Measurements from ENCODE around the gene TENT4B.

The TENT4B gene

DNA sequence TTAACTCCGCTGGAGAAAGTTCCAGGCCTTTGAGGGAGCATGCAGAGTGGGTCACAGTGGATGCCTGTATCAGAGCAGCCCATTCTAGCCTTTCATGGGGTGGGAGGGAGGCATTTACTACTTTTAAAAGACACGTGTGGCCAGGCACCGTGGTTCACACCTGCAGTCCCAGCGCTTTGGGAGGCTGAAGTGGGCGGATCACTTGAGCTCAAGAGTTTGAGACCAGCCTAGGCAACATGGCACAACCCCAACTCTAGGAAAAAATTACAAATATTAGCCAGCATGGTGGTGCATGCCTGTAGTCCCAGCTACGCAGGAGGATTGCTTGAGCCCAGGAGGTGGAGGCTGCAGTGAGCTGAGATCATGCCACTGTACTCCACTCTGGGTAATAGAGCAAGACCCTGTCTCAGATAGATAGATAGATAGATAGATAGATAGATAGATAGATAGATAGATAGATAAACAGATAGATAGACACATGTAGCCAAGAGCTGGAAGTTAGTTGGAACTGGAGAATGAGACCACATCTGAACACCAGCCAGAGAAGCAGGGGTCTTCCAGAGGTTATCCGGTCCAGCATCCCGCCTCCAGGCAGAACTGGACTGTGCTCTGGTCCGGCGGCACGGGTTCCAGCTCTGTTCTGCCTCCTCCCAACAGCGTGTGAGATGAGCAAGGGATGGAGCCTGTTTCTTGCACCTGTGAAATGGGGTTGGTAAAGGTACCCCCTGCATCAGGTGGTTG, 116.8 kb downstream of the TENT4B start:
- Histone ChIP-seq H3K27me3 (ENCODE audit: insufficient read depth, low read length) (no peaks in the 10 kb centered on the region), H4K20me1 (ENCODE audit: insufficient read depth, low read length) (no peaks in the 10 kb centered on the region), H3K27ac (ENCODE audit: low read depth, low read length, poor library complexity, severe bottlenecking) (no peak overlapping the region), H3K9me3 (ENCODE audit: low read length) (no peaks in the 10 kb centered on the region), H3K4me3 (ENCODE audit: low read depth, low read length, poor library complexity, severe bottlenecking) (no peak overlapping the region), H3F3A (ENCODE audit: insufficient read depth, low read length) (no peaks in the 10 kb centered on the region), H3K4me1 (ENCODE audit: insufficient read depth, low read length, severe bottlenecking) (peaks cover 43% of the 10 kb centered on the region), H3K36me3 (ENCODE audit: insufficient read depth, low read length) (no peaks in the 10 kb centered on the region), H3K79me2 (ENCODE audit: insufficient read depth, low read length) (no peaks in the 10 kb centered on the region), H3K4me2 (ENCODE audit: low read length) (no peak overlapping the region), H3K9me2 (ENCODE audit: low read depth, low read length) (no peaks in the 10 kb centered on the region), H3K9ac (ENCODE audit: low read length) (no peak overlapping the region), H2AFZ (ENCODE audit: low read length) (no peak overlapping the region)
- TF ChIP-seq EZH2 (IDR thresholded peaks at IDR 0.05; ENCODE audit: borderline replicate concordance, low read length): no peak
- TF ChIP-seq, protein P1, sequence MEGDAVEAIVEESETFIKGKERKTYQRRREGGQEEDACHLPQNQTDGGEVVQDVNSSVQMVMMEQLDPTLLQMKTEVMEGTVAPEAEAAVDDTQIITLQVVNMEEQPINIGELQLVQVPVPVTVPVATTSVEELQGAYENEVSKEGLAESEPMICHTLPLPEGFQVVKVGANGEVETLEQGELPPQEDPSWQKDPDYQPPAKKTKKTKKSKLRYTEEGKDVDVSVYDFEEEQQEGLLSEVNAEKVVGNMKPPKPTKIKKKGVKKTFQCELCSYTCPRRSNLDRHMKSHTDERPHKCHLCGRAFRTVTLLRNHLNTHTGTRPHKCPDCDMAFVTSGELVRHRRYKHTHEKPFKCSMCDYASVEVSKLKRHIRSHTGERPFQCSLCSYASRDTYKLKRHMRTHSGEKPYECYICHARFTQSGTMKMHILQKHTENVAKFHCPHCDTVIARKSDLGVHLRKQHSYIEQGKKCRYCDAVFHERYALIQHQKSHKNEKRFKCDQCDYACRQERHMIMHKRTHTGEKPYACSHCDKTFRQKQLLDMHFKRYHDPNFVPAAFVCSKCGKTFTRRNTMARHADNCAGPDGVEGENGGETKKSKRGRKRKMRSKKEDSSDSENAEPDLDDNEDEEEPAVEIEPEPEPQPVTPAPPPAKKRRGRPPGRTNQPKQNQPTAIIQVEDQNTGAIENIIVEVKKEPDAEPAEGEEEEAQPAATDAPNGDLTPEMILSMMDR (IDR thresholded peaks at IDR 0.05; ENCODE audit: low read length): no peak

DNA sequence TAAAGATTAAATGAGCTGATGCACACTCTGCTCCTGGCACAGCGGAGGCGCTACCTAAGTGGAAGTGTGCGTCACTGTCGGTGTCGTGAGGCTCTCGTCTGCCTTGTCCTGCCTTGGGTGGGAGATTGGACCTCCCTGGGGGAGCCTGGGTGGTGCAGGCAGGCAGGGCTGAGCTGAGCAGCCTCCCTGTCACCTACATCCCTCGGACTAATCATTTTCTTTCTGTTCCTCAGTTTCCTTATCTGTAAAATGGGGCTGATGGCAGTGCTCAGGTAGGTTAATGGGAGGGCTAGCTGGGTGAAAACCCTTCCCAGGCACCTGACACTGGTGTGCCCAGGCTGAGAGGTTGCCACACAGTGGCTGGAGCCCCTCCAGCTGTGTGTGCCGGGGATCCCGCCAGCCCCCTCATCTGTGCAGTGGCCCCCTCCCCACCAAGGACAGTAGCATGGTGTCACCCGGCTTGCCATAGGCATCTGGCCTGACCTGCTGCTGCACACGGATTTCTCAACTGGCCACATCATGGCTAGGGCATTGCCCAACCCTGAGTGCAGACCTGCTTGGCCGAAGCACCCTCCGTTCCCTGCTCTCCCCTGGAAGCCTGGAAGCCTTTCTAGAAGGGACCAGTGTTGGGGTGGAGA, 117.5 kb downstream of the TENT4B start:
- H3K4me1 ChIP-seq (ENCODE audit: insufficient read depth, low read length, severe bottlenecking): peaks cover 50% of the 10 kb centered on the region
- no peak overlapping the region for H3K9ac ChIP-seq (ENCODE audit: low read length)
- H3K4me3 ChIP-seq (ENCODE audit: low read depth, low read length, poor library complexity, severe bottlenecking): no peak overlapping the region
- H3K4me2 ChIP-seq (ENCODE audit: low read length): no peak overlapping the region
- H3K9me2 ChIP-seq (ENCODE audit: low read depth, low read length): no peaks in the 10 kb centered on the region
- no peaks in the 10 kb centered on the region for H4K20me1 ChIP-seq (ENCODE audit: insufficient read depth, low read length)
- no peaks in the 10 kb centered on the region for H3K27me3 ChIP-seq (ENCODE audit: insufficient read depth, low read length)
- TF ChIP-seq, protein P1 (IDR thresholded peaks at IDR 0.05; ENCODE audit: low read length): no peak
- TF ChIP-seq EZH2 (IDR thresholded peaks at IDR 0.05; ENCODE audit: borderline replicate concordance, low read length): no peak
- no peaks in the 10 kb centered on the region for H3K79me2 ChIP-seq (ENCODE audit: insufficient read depth, low read length)
- H3K9me3 ChIP-seq (ENCODE audit: low read length): no peaks in the 10 kb centered on the region
- H2AFZ ChIP-seq (ENCODE audit: low read length): no peak overlapping the region
- no peaks in the 10 kb centered on the region for H3K36me3 ChIP-seq (ENCODE audit: insufficient read depth, low read length)
- no peak overlapping the region for H3K27ac ChIP-seq (ENCODE audit: low read depth, low read length, poor library complexity, severe bottlenecking)
- H3F3A ChIP-seq (ENCODE audit: insufficient read depth, low read length): no peaks in the 10 kb centered on the region

DNA sequence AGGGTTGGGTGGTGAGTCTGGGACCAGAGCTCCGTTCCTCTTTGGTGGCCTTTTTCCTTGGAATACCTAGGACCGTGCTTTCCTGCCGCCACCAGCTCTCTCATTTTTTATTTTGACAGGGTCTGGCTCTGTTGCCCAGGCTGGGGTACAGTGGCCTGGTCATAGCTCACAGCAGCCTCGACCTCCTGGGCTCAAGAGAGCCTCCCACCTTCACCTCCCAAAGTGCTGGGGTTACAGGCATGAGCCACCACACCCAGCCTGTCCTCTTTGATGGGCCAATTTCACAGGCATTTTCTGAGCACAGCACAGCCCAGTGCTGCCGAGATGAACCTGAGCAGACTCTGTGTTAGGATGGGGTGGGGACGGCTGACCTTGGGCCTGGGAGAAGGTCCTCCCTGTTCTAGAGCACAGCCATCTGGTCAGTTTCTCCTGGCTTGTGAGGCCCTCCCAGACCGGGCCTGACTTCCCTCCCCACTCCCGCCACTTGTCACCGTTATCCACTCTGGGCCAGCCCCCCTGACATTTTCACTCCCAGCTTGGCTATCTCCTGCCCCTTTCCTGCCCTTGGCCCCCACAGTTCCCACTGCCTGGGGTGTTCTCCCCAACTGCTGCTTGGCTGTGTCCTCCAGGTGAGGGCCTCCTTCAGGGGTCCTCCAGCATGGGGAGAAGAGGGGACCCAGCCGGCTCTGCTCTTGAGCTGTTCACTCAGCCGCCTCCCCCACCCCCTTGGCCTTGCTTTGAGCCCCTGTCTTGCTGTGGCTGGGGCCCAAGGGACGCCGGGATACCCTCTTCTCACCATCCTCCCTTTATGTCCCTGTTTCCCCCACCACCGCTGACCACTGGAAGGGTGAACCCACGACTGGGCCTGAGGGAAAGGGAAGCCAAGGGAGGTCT, 118.3 kb downstream of the TENT4B start:
- H3K9me2 ChIP-seq (ENCODE audit: low read depth, low read length): no peaks in the 10 kb centered on the region
- H4K20me1 ChIP-seq (ENCODE audit: insufficient read depth, low read length): no peaks in the 10 kb centered on the region
- H3K9me3 ChIP-seq (ENCODE audit: low read length): no peaks in the 10 kb centered on the region
- no peak for TF ChIP-seq EZH2 (IDR thresholded peaks at IDR 0.05; ENCODE audit: borderline replicate concordance, low read length)
- TF ChIP-seq, protein P1 (IDR thresholded peaks at IDR 0.05; ENCODE audit: low read length): no peak
- H3K27me3 ChIP-seq (ENCODE audit: insufficient read depth, low read length): no peaks in the 10 kb centered on the region
- H3K4me1 ChIP-seq (ENCODE audit: insufficient read depth, low read length, severe bottlenecking): peaks cover 50% of the 10 kb centered on the region
- H3K4me3 ChIP-seq (ENCODE audit: low read depth, low read length, poor library complexity, severe bottlenecking): no peak overlapping the region
- no peak overlapping the region for H3K27ac ChIP-seq (ENCODE audit: low read depth, low read length, poor library complexity, severe bottlenecking)
- H3K36me3 ChIP-seq (ENCODE audit: insufficient read depth, low read length): no peaks in the 10 kb centered on the region
- no peak overlapping the region for H3K4me2 ChIP-seq (ENCODE audit: low read length)
- H3K9ac ChIP-seq (ENCODE audit: low read length): no peak overlapping the region
- no peaks in the 10 kb centered on the region for H3F3A ChIP-seq (ENCODE audit: insufficient read depth, low read length)
- H2AFZ ChIP-seq (ENCODE audit: low read length): no peak overlapping the region
- no peaks in the 10 kb centered on the region for H3K79me2 ChIP-seq (ENCODE audit: insufficient read depth, low read length)

Measured in OCI-LY1 (cell line).